ENCODE results near the gene PNPLA6. TPM values are rescaled to one million over a fixed set of nuclear protein-coding genes. Genes with fewer than 3 reads are reported as not detected.

PNPLA6 gene
- total and polyA plus RNA-seq, 2 of the 8 experiments (the other 6 are each of a cell fraction or from before 2014, with no cell fraction given), result 55.1 to 121 TPM

DNA sequence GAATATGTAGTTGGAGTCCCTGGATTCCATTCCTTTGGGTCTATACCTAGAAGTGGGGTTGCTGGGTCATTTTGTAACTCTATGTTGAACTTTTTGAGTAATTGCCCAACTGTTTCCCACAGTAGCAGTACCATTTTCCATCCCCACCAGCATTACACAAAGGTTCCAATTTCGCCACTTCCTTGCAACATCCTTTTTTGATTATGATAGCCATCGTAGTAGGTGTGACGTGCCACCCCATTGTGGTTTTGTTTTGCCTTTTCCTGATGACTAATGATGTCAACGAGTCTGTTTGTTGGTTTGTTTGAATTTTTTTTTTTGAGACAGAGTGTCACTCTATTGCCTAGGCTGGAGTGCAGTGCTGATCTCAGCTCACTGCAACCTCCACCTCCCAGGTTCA lies 43.4 kb upstream of the PNPLA6 start:
- no peak overlapping the region for H4K8ac ChIP-seq (ENCODE audit: extremely low read depth, insufficient read depth, low read length)
- H3K79me2 ChIP-seq (ENCODE audit: control insufficient read depth in 1 of 2, insufficient read depth in 2 of 2, low read length in 2 of 2), result no peaks in the 10 kb centered on the region
- H2BK12ac ChIP-seq (ENCODE audit: low read depth, low read length), result no peak overlapping the region
- no peak overlapping the region for H4K5ac ChIP-seq (ENCODE audit: insufficient read length, low read depth, low read length)
- no peaks in the 10 kb centered on the region for H3K9me3 ChIP-seq (ENCODE audit: insufficient read depth in 2 of 2, low read depth in 1 of 2, low read length in 1 of 2)
- no peaks in the 10 kb centered on the region for H3K36me3 ChIP-seq (ENCODE audit: control insufficient read depth in 2 of 4, insufficient read depth in 4 of 4, low read length in 3 of 4)
- no peak overlapping the region for H3K23ac ChIP-seq (ENCODE audit: insufficient read length)
- no peak overlapping the region for H3K18ac ChIP-seq (ENCODE audit: extremely low read depth, low read length)
- H3K79me1 ChIP-seq (ENCODE audit: low read depth, low read length), result no peaks in the 10 kb centered on the region
- ChIA-PET POLR2A (ENCODE audit: partially characterized antibody) (interaction anchor here (0.6 to 2.0 kb wide), 2 partner anchors 9 to 11 kb away, joined by 4 to 5 read pairs; no protein-coding TSS in a partner anchor), CTCF (ENCODE audit: partially characterized antibody) (interaction anchor here (0.6 kb wide), 1 partner anchor 113 kb away, joined by 5 read pairs; no protein-coding TSS in a partner anchor)
- no peak overlapping the region for H2BK120ac ChIP-seq (replicated peaks; ENCODE audit: low read depth, low read length)
- DNase-seq (ENCODE audit: low read depth in 1 of 2, low spot score in 2 of 2) (no peak), FAIRE-seq (no peak)
- no peak overlapping the region for H3K9ac ChIP-seq (replicated peaks in 1 of 4; ENCODE audit: extremely low read depth in 1 of 4, low read depth in 3 of 4, low read length in 3 of 4)
- no peak overlapping the region for H3K4ac ChIP-seq (replicated peaks; ENCODE audit: insufficient read length, low read depth, low read length)
- no peaks in the 10 kb centered on the region for H4K20me1 ChIP-seq (replicated peaks in 1 of 2; ENCODE audit: control insufficient read depth in 1 of 2, insufficient read depth in 2 of 2, low read length in 2 of 2)
- H2BK5ac ChIP-seq (ENCODE audit: low read depth, low read length), result no peak overlapping the region
- no peak overlapping the region for H2BK15ac ChIP-seq (ENCODE audit: low read length)
- H3K4me3 ChIP-seq (ENCODE audit: extremely low read depth in 1 of 4, insufficient read depth in 2 of 4, low read depth in 3 of 4, low read length in 4 of 4), result no peak overlapping the region
- H3K23me2 ChIP-seq (ENCODE audit: low read depth, low read length), result 0 out of 2 replicates have a peak, but pooled peaks cover 2% of the 10 kb centered on the region
- 85% methylated on average over 4 of the region's 4 CpGs; no CpG with 5 or more reads in 1 of the 2 experiments for WGBS, 2 experiments (ENCODE audit: extremely low coverage in 1 of 2, insufficient coverage in 1 of 2, insufficient read length in 1 of 2, insufficient replicate concordance in 2 of 2, low coverage in 1 of 2, low lambda C conversion rate in 2 of 2, missing lambda C conversion rate in 1 of 2)
- no peak overlapping the region for H3K14ac ChIP-seq (ENCODE audit: insufficient read length)
- H3K4me1 ChIP-seq (replicated peaks in 1 of 4; ENCODE audit: control insufficient read depth in 3 of 4, insufficient read depth in 4 of 4, low read length in 3 of 4), result peaks cover 3 to 5% (median 4%) of the 10 kb centered on the region in 4 experiments; a peak in 6 of 7 replicates
- H2AFZ ChIP-seq (ENCODE audit: low read length), result no peak overlapping the region
- H3K56ac ChIP-seq (replicated peaks; ENCODE audit: insufficient read length, low read depth, low read length), result no peak overlapping the region
- no peak overlapping the region for H4K91ac ChIP-seq (replicated peaks; ENCODE audit: insufficient read length, low read length)
- no peak overlapping the region for H3K4me2 ChIP-seq (ENCODE audit: insufficient read depth in 1 of 2, low read depth in 2 of 2, low read length in 2 of 2)
- no peak overlapping the region for H3K27ac ChIP-seq (ENCODE audit: low read depth, low read length)
- H2BK20ac ChIP-seq (ENCODE audit: low read length), result no peak overlapping the region
- H2AK5ac ChIP-seq (ENCODE audit: low read depth, low read length), result no peak overlapping the region
- peaks cover 0 to 3% (median 0%) of the 10 kb centered on the region in 4 experiments; a peak in 1 of 7 replicates for H3K27me3 ChIP-seq (replicated peaks in 1 of 4; ENCODE audit: control insufficient read depth in 3 of 4, extremely low read depth in 1 of 4, insufficient read depth in 3 of 4, low read length in 3 of 4)
- TF ChIP-seq RNF2 (IDR thresholded peaks at IDR 0.05; ENCODE audit: borderline replicate concordance, low read depth, low read length, missing control alignments, poor library complexity, severe bottlenecking), result no peak
- no peak for TF ChIP-seq KDM4A (IDR thresholded peaks at IDR 0.05; ENCODE audit: low read depth, low read length, severe bottlenecking)
- TF ChIP-seq SIRT6 (IDR thresholded peaks at IDR 0.05; ENCODE audit: low read length), result no peak
- no peak for TF ChIP-seq ATF2 (IDR thresholded peaks at IDR 0.05; ENCODE audit: low read length)
- TF ChIP-seq ASH2L (IDR thresholded peaks at IDR 0.05; ENCODE audit: low read length), result no peak
- no peak for TF ChIP-seq SP1 (IDR thresholded peaks at IDR 0.05; ENCODE audit: low read depth, low read length)
- TF ChIP-seq NRF1 (IDR thresholded peaks at IDR 0.05; ENCODE audit: low read depth, low read length), result no peak
- no peak for TF ChIP-seq SAP30 (IDR thresholded peaks at IDR 0.05; ENCODE audit: insufficient read depth, insufficient replicate concordance, low read length)
- TF ChIP-seq POLR2AphosphoS5 (IDR thresholded peaks at IDR 0.05; ENCODE audit: low read depth, low read length), result no peak
- no peak for TF ChIP-seq BCL11A (IDR thresholded peaks at IDR 0.05; ENCODE audit: low read depth in 2 of 2, low read length in 2 of 2)
- no peak for TF ChIP-seq SP2 (IDR thresholded peaks at IDR 0.05; ENCODE audit: low read length)
- TF ChIP-seq KDM5A (IDR thresholded peaks at IDR 0.05; ENCODE audit: low read length), result no peak
- TF ChIP-seq TBP (IDR thresholded peaks at IDR 0.05; ENCODE audit: low read depth, low read length), result no peak

Data from H1 (cell line).